ENCODE results near the gene HNRNPL. TPM values are rescaled to one million over a fixed set of nuclear protein-coding genes. Genes with fewer than 3 reads are reported as not detected.

HNRNPL gene
- total and polyA plus RNA-seq, 9 of the 15 experiments (the other 6 are each of a cell fraction or from before 2014, with no cell fraction given): 39.5 to 610 (median 299) TPM

- TF ChIP-seq PRDM10 (IDR thresholded peaks at IDR 0.05; ENCODE audit: partially characterized antibody) (no peak), SMAD2 (IDR thresholded peaks at IDR 0.05; ENCODE audit: low read depth, low read length) (no peak), PML (IDR thresholded peaks at IDR 0.05; ENCODE audit: low read length) (no peak), XRCC4 (IDR thresholded peaks at IDR 0.05; ENCODE audit: extremely low read depth, insufficient read depth, insufficient read length) (no peak), ZNF311 (CRISPR knock-in tag; IDR thresholded peaks at IDR 0.05) (no peak), POLR2G (IDR thresholded peaks at IDR 0.05; ENCODE audit: low read depth, low read length) (0 out of 2 replicates have a peak, but pooled peaks have one; percentile 42), NONO (IDR thresholded peaks at IDR 0.05; ENCODE audit: low read depth in 2 of 2, low read length in 1 of 2) (no peak), ZFP36 (IDR thresholded peaks at IDR 0.05; ENCODE audit: low read depth, low read length, partially characterized antibody) (no peak), ZNF165 (CRISPR knock-in tag; IDR thresholded peaks at IDR 0.05; ENCODE audit: borderline replicate concordance) (no peak), TSC22D4 (tag; IDR thresholded peaks at IDR 0.05) (no peak), EGR1 (conservative IDR thresholded peaks at IDR 0.05) (no peak), ZNF184 (CRISPR knock-in tag; IDR thresholded peaks at IDR 0.05) (no peak), MEF2A (IDR thresholded peaks at IDR 0.05; ENCODE audit: control insufficient read depth, low read depth, low read length) (no peak)
- TF ChIP-seq, protein P1, sequence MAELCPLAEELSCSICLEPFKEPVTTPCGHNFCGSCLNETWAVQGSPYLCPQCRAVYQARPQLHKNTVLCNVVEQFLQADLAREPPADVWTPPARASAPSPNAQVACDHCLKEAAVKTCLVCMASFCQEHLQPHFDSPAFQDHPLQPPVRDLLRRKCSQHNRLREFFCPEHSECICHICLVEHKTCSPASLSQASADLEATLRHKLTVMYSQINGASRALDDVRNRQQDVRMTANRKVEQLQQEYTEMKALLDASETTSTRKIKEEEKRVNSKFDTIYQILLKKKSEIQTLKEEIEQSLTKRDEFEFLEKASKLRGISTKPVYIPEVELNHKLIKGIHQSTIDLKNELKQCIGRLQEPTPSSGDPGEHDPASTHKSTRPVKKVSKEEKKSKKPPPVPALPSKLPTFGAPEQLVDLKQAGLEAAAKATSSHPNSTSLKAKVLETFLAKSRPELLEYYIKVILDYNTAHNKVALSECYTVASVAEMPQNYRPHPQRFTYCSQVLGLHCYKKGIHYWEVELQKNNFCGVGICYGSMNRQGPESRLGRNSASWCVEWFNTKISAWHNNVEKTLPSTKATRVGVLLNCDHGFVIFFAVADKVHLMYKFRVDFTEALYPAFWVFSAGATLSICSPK (IDR thresholded peaks at IDR 0.05; ENCODE audit: borderline replicate concordance): no peak
- TF ChIP-seq, protein P2, sequence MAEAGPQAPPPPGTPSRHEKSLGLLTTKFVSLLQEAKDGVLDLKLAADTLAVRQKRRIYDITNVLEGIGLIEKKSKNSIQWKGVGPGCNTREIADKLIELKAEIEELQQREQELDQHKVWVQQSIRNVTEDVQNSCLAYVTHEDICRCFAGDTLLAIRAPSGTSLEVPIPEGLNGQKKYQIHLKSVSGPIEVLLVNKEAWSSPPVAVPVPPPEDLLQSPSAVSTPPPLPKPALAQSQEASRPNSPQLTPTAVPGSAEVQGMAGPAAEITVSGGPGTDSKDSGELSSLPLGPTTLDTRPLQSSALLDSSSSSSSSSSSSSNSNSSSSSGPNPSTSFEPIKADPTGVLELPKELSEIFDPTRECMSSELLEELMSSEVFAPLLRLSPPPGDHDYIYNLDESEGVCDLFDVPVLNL (CRISPR knock-in tag; IDR thresholded peaks at IDR 0.05; ENCODE audit: low read depth): no peak
- TF ChIP-seq, protein P3, sequence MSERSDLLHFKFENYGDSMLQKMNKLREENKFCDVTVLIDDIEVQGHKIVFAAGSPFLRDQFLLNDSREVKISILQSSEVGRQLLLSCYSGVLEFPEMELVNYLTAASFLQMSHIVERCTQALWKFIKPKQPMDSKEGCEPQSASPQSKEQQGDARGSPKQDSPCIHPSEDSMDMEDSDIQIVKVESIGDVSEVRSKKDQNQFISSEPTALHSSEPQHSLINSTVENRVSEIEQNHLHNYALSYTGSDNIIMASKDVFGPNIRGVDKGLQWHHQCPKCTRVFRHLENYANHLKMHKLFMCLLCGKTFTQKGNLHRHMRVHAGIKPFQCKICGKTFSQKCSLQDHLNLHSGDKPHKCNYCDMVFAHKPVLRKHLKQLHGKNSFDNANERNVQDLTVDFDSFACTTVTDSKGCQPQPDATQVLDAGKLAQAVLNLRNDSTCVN (CRISPR knock-in tag; IDR thresholded peaks at IDR 0.05): peak; percentile 78; the same call in 1 of the 2 replicates
- TF ChIP-seq, protein P4, sequence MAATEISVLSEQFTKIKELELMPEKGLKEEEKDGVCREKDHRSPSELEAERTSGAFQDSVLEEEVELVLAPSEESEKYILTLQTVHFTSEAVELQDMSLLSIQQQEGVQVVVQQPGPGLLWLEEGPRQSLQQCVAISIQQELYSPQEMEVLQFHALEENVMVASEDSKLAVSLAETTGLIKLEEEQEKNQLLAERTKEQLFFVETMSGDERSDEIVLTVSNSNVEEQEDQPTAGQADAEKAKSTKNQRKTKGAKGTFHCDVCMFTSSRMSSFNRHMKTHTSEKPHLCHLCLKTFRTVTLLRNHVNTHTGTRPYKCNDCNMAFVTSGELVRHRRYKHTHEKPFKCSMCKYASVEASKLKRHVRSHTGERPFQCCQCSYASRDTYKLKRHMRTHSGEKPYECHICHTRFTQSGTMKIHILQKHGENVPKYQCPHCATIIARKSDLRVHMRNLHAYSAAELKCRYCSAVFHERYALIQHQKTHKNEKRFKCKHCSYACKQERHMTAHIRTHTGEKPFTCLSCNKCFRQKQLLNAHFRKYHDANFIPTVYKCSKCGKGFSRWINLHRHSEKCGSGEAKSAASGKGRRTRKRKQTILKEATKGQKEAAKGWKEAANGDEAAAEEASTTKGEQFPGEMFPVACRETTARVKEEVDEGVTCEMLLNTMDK (IDR thresholded peaks at IDR 0.05; ENCODE audit: borderline replicate concordance, insufficient read depth, low read depth, low read length, poor library complexity, severe bottlenecking): no peak
Observed at GRCh38 chr19:38877781-38878574, 28.2 kb upstream of the HNRNPL start, which contains the start of gene RINL (continued).
